PC-9 (cell line): Measurements from ENCODE around the gene HSPA12B.

Experiments
- EZH2 ChIP-seq: fragments of 200-600 bp; sonication (generic); IDR thresholded peaks from 2 replicates; pipeline ENCODE4 v1.8.0; 2017; ENCODE audit warnings: antibody characterized with exemption, low read depth
- TF ChIP-seq, protein P1 (sequence below): fragments of 200-600 bp; sonication (generic); conservative IDR thresholded peaks from 2 replicates; pipeline ENCODE4 v1.6.1; 2017; ENCODE audit warnings: mixed run types, antibody characterized with exemption, mild to moderate bottlenecking, moderate library complexity

DNA sequence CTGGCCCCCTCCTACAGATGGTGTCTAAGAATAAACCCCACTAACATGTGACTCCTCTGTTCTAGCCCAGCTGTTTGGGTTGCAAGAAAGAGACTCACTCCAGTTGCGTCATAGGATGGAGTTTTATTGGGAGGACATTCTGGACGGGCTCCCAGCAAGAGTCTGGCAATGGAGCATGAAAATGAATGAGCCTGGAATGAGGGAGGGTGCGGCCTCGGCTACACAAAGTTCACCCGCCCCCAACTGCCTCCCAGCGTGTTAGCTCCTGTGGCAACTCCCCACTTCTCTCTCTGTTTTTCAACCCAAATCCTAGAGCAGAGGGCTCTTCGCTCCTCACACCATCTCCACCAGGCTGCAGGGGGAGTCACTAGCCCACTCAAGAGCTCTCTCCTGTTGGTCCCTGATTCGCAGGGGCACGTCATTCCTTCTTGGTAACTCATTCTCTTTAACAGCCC is 45.6 kb upstream of the HSPA12B start:
- TF ChIP-seq, protein P1, sequence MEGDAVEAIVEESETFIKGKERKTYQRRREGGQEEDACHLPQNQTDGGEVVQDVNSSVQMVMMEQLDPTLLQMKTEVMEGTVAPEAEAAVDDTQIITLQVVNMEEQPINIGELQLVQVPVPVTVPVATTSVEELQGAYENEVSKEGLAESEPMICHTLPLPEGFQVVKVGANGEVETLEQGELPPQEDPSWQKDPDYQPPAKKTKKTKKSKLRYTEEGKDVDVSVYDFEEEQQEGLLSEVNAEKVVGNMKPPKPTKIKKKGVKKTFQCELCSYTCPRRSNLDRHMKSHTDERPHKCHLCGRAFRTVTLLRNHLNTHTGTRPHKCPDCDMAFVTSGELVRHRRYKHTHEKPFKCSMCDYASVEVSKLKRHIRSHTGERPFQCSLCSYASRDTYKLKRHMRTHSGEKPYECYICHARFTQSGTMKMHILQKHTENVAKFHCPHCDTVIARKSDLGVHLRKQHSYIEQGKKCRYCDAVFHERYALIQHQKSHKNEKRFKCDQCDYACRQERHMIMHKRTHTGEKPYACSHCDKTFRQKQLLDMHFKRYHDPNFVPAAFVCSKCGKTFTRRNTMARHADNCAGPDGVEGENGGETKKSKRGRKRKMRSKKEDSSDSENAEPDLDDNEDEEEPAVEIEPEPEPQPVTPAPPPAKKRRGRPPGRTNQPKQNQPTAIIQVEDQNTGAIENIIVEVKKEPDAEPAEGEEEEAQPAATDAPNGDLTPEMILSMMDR = no peak
- no peak for TF ChIP-seq EZH2
